HepG2 (cell line): Measurements from ENCODE around the gene POU6F1. TPM values are rescaled to one million over a fixed set of nuclear protein-coding genes. Genes with fewer than 3 reads are reported as not detected.

ENCODE experiments used
- ATAC-seq: fragments of 200-7000 bp; cut with Tn5 transposase; 3 replicates; pipeline ENCODE4 v1.9.1; 2020; ENCODE audit warnings: mild to moderate bottlenecking, moderate library complexity
- BruUV-seq: library from RNA; stranded (reverse); fragments of 400-500 nt; replicated peaks from 2 replicates; lab custom pipeline; 2021; lab: Mats Ljungman, UMichigan
- CTCF ChIA-PET: fragments of 300-600 bp; formaldehyde crosslinking; extraction: SDS; loops from one replicate; lab custom pipeline; 2021; ENCODE audit warnings: low total read pairs, inconsistent platforms, low intra/inter-chr PET ratio; lab: Yijun Ruan, JAX
- POLR2A ChIA-PET: fragments of 350-600 bp; sonication (Branson Sonifier 250); formaldehyde crosslinking; loops from one replicate; lab custom pipeline; 2020; ENCODE audit warnings: antibody characterized with exemption, inconsistent platforms; lab: Yijun Ruan, JAX
- DNase-seq: peaks from one replicate; pipeline ENCODE4 v3.0.0-alpha.2; 2015; ENCODE audit warnings: low spot score
- FAIRE-seq: peaks from 3 replicates; lab custom pipeline; 2011; peaks lifted over from hg19 to GRCh38; lab: Jason Lieb, UNC
- H2AFZ ChIP-seq: one replicate; pipeline ENCODE4 v1.6.1; 2011; ENCODE audit warnings: low read length, inconsistent platforms
- H3K27ac ChIP-seq: fragments of 300-600 bp; 3 replicates; pipeline ENCODE4 v1.8.0; 2011; ENCODE audit warnings: mixed run types, mild to moderate bottlenecking, mixed read lengths, low read length, inconsistent platforms; ENCODE audit not compliant: insufficient read depth; ENCODE audit errors: extremely low read length
- H3K27me3 ChIP-seq, 2 experiments: fragments of 200-600 bp in 1 of 2; 2 replicates in 1 of 2; 3 replicates in 1 of 2; pipeline versions ENCODE4 v1.6.0 to v1.8.0; 2011; ENCODE audit warnings: low read length in 2 of 2, mild to moderate bottlenecking in 2 of 2, moderate library complexity in 2 of 2, inconsistent platforms in 1 of 2; ENCODE audit not compliant: insufficient read depth in 2 of 2, control insufficient read depth in 1 of 2
- H3K36me3 ChIP-seq, 2 experiments: fragments of 200-600 bp in 1 of 2; replicated peaks in 1 of 2; 2 replicates in 1 of 2; 3 replicates in 1 of 2; pipeline versions ENCODE4 v1.5.1 to v1.8.0; 2011; ENCODE audit warnings: low read length in 2 of 2, inconsistent platforms in 1 of 2; ENCODE audit not compliant: insufficient read depth in 2 of 2, control insufficient read depth in 1 of 2
- H3K4me1 ChIP-seq: 2 replicates; pipeline ENCODE4 v1.5.1; 2012; ENCODE audit warnings: low read length, inconsistent platforms; ENCODE audit not compliant: insufficient read depth
- H3K4me2 ChIP-seq: 2 replicates; pipeline ENCODE4 v1.6.0; 2011; ENCODE audit warnings: low read depth, low read length, inconsistent platforms
- H3K4me3 ChIP-seq, 3 experiments: fragments of 200-600 bp in 1 of 3; sonication (generic), shearing (Covaris generic) in 1 of 3; replicated peaks in 1 of 3; 2 replicates each; pipeline ENCODE4 v1.5.1; 2011 to 2016; ENCODE audit warnings: low read length in 3 of 3, inconsistent platforms in 2 of 3, low read depth in 2 of 3, mild to moderate bottlenecking in 2 of 3, control low read depth in 1 of 3, mixed read lengths in 1 of 3; ENCODE audit not compliant: insufficient read depth in 1 of 3
- H3K79me2 ChIP-seq: one replicate; pipeline ENCODE4 v1.6.1; 2011; ENCODE audit warnings: low read length, inconsistent platforms; ENCODE audit not compliant: insufficient read depth
- H3K9ac ChIP-seq: 2 replicates; pipeline ENCODE4 v1.6.0; 2011; ENCODE audit warnings: mild to moderate bottlenecking, low read depth, low read length, inconsistent platforms; ENCODE audit not compliant: insufficient read depth
- H3K9me3 ChIP-seq: 2 replicates; pipeline ENCODE4 v1.5.1; 2012; ENCODE audit warnings: mild to moderate bottlenecking, low read length
- H4K20me1 ChIP-seq: 2 replicates; pipeline ENCODE4 v1.6.0; 2011; ENCODE audit warnings: inconsistent platforms, mild to moderate bottlenecking, low read length, moderate library complexity; ENCODE audit not compliant: insufficient read depth
- ELF3 ChIP-seq: IDR thresholded peaks from 2 replicates; pipeline ENCODE4 v1.6.1; 2016; ENCODE audit warnings: missing genetic modification reagents, missing compliant biosample characterization
- ISX ChIP-seq: sonication (generic); formaldehyde crosslinking; conservative IDR thresholded peaks from 2 replicates; pipeline ENCODE4 v1.5.0; 2020; ENCODE audit warnings: missing genetic modification reagents
- JARID2 ChIP-seq: sonication (generic); formaldehyde crosslinking; IDR thresholded peaks from 2 replicates; pipeline ENCODE4 v1.8.1; 2023; ENCODE audit warnings: missing genetic modification reagents, inconsistent platforms; ENCODE audit not compliant: insufficient replicate concordance
- SOX13 ChIP-seq, 3 experiments: fragments of 450-650 bp in 1 of 3; sonication (generic) in 1 of 3; formaldehyde crosslinking in 1 of 3; IDR thresholded peaks in 2 of 3; conservative IDR thresholded peaks in 1 of 3; 2 replicates each; pipeline versions ENCODE4 v1.5.0 to v1.6.1; 2016 to 2020; ENCODE audit warnings: antibody characterized with exemption in 1 of 3, mild to moderate bottlenecking in 1 of 3, missing compliant biosample characterization in 1 of 3, missing genetic modification reagents in 1 of 3, moderate library complexity in 1 of 3
- ZEB1 ChIP-seq: IDR thresholded peaks from 2 replicates; pipeline ENCODE4 v1.6.1; 2012; ENCODE audit warnings: mild to moderate bottlenecking, low read depth, inconsistent platforms; ENCODE audit not compliant: insufficient replicate concordance
- ZFP36L2 ChIP-seq: sonication (generic); formaldehyde crosslinking; IDR thresholded peaks from 2 replicates; pipeline ENCODE4 v1.4.0; 2020; ENCODE audit warnings: missing genetic modification reagents
- ZNF3 ChIP-seq: IDR thresholded peaks from 2 replicates; pipeline ENCODE4 v1.7.0; 2017; ENCODE audit warnings: inconsistent platforms
- ZNF350 ChIP-seq: sonication (generic); formaldehyde crosslinking; IDR thresholded peaks from 2 replicates; pipeline ENCODE4 v1.4.0; 2020; ENCODE audit warnings: mild to moderate bottlenecking, low read depth, missing genetic modification reagents, borderline replicate concordance
- ZNF460 ChIP-seq: sonication (generic); formaldehyde crosslinking; IDR thresholded peaks from 2 replicates; pipeline ENCODE4 v1.5.1; 2020; ENCODE audit warnings: missing genetic modification reagents, mild to moderate bottlenecking, borderline replicate concordance
- ZNF749 ChIP-seq: sonication (generic); formaldehyde crosslinking; IDR thresholded peaks from 2 replicates; pipeline ENCODE4 v1.8.0; 2022; ENCODE audit warnings: mild to moderate bottlenecking, missing genetic modification reagents, moderate library complexity, borderline replicate concordance
- ZNF83 ChIP-seq: sonication (generic); formaldehyde crosslinking; IDR thresholded peaks from 2 replicates; pipeline ENCODE4 v1.4.0; 2020; ENCODE audit warnings: missing genetic modification reagents, mild to moderate bottlenecking, borderline replicate concordance
- WGBS: methylation state at CpG from one replicate; pipeline ENCODE4 v1.1.6; 2017; ENCODE audit warnings: low lambda C conversion rate; 5-methylcytosine and 5-hydroxymethylcytosine counted together
- in situ Hi-C: cut with HindIII; loops from 2 replicates; pipeline ENCODE4 v1.10.0; 2017; ENCODE audit warnings: low pct_unique_long_range_greater_than_20kb; ENCODE audit not compliant: extremely low pct_ligation_motif_present
- intact Hi-C: fragments of 100-400 bp; cut with micrococcal nuclease; formaldehyde crosslinking; loops from one replicate; pipeline ENCODE4 v1.10.0; 2022; ENCODE audit not compliant: unreplicated experiment
- polyA plus RNA-seq, 8 experiments: library from polyadenylated mRNA; depleted of rRNA in 3 of 8; stranded (reverse) in 7 of 8; unstranded in 1 of 8; fragments of >200 nt; fragmentation: Illumina TruSeq in 4 of 8; extraction: Trizol in 4 of 8; gene quantifications; 2 replicates each; pipeline versions ENCODE4 v1.2.1 to v1.2.3, GENCODE V29; 2011 to 2016; ENCODE audit warnings: low read depth in 4 of 8, missing spikeins in 1 of 8, mixed read lengths in 1 of 8; ENCODE audit not compliant: insufficient read depth in 1 of 8
- total RNA-seq, 5 experiments: library from RNA; depleted of rRNA; stranded (reverse); fragments of >200 nt; fragmentation: Illumina TruSeq; extraction: Trizol; gene quantifications; 2 replicates each; pipeline ENCODE4 v1.2.3, GENCODE V29; 2016; ENCODE audit warnings: low read depth in 1 of 5
- TF ChIP-seq, protein P1 (sequence below): sonication (generic); formaldehyde crosslinking; IDR thresholded peaks from 2 replicates; pipeline ENCODE4 v1.5.1; 2020; ENCODE audit warnings: missing genetic modification reagents, mild to moderate bottlenecking, borderline replicate concordance

Gene POU6F1
- total and polyA plus RNA-seq, 2 of the 13 experiments (the other 11 are each of a cell fraction or from before 2014, with no cell fraction given) = 0.48 to 0.51 TPM

DNA sequence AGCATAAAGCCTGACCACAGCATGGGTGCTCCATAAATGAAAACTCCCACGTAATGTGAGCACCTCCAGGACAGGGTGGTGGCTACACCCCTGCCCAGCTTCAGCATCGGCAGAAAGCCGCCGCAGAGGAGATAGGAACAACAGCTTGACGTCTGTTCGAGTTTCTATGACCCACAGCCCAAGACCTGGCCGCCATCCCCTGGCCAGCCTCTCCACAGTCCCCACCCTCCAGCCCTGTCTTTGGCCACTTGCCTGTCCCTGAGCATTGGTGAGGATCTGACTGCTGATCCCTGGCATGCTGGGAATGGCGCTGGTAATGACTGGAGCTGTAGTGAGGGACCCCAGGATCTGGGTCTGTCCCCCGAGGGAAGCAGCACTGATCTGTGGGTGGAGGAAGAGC, 21.3 kb downstream of the POU6F1 start:
- TF ChIP-seq JARID2 (no peak), ZNF3 (CRISPR knock-in tag) (no peak), SOX13 (IDR thresholded peaks at IDR 0.05) (no peak), SOX13 (CRISPR knock-in tag; conservative IDR thresholded peaks at IDR 0.05 in 1 of 2, IDR thresholded peaks at IDR 0.05 in 1 of 2) (no peak), ZNF350 (CRISPR knock-in tag) (no peak), ZNF460 (no peak), ZNF83 (CRISPR knock-in tag) (no peak), ZNF749 (CRISPR knock-in tag) (no peak), ISX (no peak), ELF3 (CRISPR knock-in tag) (no peak), ZEB1 (no peak), ZFP36L2 (CRISPR knock-in tag) (no peak)
- TF ChIP-seq, protein P1, sequence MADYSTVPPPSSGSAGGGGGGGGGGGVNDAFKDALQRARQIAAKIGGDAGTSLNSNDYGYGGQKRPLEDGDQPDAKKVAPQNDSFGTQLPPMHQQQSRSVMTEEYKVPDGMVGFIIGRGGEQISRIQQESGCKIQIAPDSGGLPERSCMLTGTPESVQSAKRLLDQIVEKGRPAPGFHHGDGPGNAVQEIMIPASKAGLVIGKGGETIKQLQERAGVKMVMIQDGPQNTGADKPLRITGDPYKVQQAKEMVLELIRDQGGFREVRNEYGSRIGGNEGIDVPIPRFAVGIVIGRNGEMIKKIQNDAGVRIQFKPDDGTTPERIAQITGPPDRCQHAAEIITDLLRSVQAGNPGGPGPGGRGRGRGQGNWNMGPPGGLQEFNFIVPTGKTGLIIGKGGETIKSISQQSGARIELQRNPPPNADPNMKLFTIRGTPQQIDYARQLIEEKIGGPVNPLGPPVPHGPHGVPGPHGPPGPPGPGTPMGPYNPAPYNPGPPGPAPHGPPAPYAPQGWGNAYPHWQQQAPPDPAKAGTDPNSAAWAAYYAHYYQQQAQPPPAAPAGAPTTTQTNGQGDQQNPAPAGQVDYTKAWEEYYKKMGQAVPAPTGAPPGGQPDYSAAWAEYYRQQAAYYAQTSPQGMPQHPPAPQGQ (CRISPR knock-in tag) = no peak
- H3K79me2 ChIP-seq = no peaks in the 10 kb centered on the region
- no peaks in the 10 kb centered on the region for H3K9me3 ChIP-seq
- in situ Hi-C loops = no loop called here
- CTCF ChIA-PET = no interaction called here
- intact Hi-C loops = no loop called here
- DNase-seq (no peak), ATAC-seq (no peak), FAIRE-seq (no peak)
- no peak overlapping the region for H3K4me2 ChIP-seq
- H3K27ac ChIP-seq = no peak overlapping the region
- no peaks in the 10 kb centered on the region for H4K20me1 ChIP-seq
- H3K36me3 ChIP-seq = no peaks in the 10 kb centered on the region
- peaks cover 34% of the 10 kb centered on the region for H3K4me1 ChIP-seq
- H3K4me3 ChIP-seq = no peak overlapping the region
- 65% methylated on average over 6 of the region's 9 CpGs for WGBS
- H2AFZ ChIP-seq = no peak overlapping the region
- no TSS peak for BruUV-seq
- H3K9ac ChIP-seq = no peak overlapping the region
- POLR2A ChIA-PET = no interaction called here
- H3K27me3 ChIP-seq = no peaks in the 10 kb centered on the region; a peak in 1 of 5 replicates
